ENCODE measurements around the gene HLA-A.

DNA sequence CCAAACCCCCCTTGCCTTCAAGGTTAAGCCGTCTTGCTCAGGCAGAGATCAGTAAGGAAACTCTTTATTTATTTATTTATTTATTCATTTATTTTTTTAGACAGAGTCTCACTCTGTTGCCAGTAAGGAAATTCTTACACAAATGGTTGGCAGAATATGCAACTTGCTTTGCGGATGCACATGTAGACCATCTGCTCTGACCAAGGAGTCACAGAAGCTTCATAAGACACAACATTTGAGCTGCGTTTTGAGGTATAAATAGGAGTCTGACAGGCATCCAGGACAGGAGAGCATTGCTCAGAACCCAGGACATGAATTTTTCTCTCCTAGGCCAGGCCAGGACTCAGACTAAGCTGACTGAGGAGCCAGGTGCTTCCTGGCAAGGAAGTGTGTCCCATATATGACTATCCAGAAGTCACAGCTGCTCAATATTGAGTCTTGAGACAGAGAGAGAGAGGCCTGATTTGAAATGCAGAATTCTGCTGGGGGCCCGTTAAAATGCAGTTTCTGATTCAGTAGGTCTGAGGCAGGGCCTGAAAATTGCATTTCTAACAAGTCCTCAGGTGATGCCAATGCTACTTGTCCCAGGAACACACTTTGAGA is 43.9 kb downstream of the HLA-A start:
- TF ChIP-seq, protein P1, sequence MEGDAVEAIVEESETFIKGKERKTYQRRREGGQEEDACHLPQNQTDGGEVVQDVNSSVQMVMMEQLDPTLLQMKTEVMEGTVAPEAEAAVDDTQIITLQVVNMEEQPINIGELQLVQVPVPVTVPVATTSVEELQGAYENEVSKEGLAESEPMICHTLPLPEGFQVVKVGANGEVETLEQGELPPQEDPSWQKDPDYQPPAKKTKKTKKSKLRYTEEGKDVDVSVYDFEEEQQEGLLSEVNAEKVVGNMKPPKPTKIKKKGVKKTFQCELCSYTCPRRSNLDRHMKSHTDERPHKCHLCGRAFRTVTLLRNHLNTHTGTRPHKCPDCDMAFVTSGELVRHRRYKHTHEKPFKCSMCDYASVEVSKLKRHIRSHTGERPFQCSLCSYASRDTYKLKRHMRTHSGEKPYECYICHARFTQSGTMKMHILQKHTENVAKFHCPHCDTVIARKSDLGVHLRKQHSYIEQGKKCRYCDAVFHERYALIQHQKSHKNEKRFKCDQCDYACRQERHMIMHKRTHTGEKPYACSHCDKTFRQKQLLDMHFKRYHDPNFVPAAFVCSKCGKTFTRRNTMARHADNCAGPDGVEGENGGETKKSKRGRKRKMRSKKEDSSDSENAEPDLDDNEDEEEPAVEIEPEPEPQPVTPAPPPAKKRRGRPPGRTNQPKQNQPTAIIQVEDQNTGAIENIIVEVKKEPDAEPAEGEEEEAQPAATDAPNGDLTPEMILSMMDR (conservative IDR thresholded peaks at IDR 0.05; ENCODE audit: low read depth in 2 of 2), result no peak
- no peak for TF ChIP-seq EZH2 (IDR thresholded peaks at IDR 0.05; ENCODE audit: low read depth, unreplicated experiment)
- no peak for TF ChIP-seq CREB1 (CRISPR knock-in tag; IDR thresholded peaks at IDR 0.05; ENCODE audit: low read depth)
